GM18907 (cell line): ENCODE results near the gene GNLY.
"Not testable (repeated sequence)": the region's sequence is repeated elsewhere in the genome, so short reads cannot be mapped to it uniquely, and the experiment has no call there.

Experiments used
- ATAC-seq: cut with Tn5 transposase; IDR thresholded peaks from one replicate; pipeline ENCODE4 v1.9.1; 2021; ENCODE audit warnings: mild to moderate bottlenecking, moderate library complexity; ENCODE audit not compliant: unreplicated experiment

GNLY gene

GRCh38 chr2:85663594-85664565 is 30.3 kb upstream of the GNLY start:
- ATAC-seq = no peak

DNA sequence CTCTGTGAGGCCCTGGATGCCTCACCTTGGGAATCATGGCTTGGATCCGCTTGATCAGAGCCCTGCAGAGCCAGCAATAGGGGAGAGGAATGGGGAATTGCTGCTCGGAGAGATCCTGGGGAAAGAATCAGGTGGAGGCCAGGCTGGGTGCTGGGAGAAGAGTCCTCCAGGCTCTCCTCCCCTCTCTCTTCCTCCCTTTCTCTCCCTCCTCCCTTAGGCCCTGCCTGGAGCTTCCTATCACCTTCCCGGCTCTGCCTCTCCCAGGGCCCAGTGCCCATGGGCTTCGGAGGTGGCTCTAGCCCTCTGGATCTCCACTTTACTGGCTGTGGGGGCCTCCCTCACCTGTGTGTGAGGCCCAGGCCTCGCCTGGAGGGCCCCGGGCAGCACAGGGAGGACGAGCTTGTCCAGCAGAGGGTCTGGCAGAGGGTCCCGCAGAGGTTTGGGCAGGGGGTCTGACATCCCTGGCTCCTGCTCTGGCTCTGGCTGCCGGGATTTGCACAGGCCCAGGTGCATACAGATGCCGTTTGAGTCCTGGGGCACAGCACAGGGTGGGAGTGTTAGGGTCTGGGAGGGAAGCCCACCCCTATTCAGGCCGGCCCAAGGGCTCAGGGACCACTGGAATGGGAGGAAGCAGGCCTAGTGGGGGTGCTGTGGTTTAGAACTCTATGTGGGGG is 28.8 kb upstream of the GNLY start:
- no peak for ATAC-seq

- no peak for ATAC-seq
These were observed 28.1 kb upstream of the GNLY start for GRCh38 chr2:85666016-85666415.

- no peak for ATAC-seq
These were observed 27.5 kb upstream of the GNLY start for GRCh38 chr2:85666435-85667316.

DNA sequence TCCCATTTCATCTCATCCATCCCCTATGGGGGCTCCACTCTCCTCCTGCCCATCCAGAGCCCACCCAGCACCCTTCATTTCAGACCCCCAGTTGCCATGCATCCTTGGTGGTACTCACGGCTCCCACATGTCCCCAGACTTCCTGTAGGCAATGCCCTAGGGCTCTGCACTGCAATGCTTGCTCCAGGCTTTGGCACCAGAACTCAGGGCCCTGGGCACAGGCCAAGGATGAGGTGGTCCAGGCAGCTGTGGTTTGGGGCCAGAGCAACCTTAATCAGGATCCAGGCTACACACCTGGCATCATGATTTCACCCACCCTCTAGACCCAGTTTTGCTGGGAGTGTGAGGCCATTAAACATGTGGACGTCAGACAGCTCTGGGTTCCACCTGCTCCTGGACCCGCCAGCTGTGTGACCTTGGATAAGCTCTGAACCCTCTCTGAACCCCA is 26.6 kb upstream of the GNLY start:
- ATAC-seq = no peak

DNA sequence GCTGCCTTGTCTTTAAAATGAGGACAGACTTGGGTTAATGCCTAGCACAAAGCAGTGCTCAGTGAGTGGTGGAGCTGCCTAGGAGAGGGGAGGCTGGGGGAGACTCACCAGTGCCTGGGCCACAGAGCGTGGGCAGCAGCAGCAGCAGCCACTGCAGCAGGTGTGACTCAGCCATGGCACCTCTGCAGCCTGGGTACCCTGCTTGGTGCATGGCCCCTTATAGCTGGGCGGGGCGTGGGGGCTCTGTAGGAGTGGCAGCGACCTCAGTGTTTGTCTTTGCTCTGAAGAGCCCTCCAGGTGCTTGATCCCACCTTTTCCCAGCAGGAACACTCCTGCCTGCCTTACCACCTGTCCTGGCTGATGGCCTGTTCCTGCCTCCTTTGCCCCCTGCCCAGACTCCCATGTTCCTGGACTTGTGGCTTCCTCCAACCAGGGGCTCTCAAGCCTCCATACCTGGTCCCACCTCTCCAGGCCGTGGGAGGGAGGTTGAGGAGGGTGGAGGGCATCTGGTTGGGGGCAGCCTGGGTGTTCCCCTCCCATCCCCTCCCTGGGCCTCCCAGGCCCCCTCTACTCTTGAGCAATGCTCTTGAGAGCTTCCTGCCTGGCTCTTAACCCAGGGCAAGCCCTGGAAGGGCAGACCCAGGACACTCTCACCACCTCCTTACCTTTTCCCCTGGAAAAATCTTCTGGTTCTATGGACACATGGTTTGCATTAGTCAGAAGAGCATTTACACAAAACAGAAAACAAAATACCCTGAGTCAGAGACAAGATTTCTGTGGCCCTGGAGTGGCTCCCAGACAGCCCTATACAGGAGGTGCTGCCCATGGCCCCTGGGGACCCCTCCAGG is 25.9 kb upstream of the GNLY start, which contains the start of gene SFTPB:
SFTPB (minus strand) TSS at position 191 of the 848 bp plus-strand sequence; CDS start at position 175, 16 bp downstream.
- no peak for ATAC-seq

- ATAC-seq = no peak
These were observed 25.4 kb upstream of the GNLY start for GRCh38 chr2:85668857-85669142.

DNA sequence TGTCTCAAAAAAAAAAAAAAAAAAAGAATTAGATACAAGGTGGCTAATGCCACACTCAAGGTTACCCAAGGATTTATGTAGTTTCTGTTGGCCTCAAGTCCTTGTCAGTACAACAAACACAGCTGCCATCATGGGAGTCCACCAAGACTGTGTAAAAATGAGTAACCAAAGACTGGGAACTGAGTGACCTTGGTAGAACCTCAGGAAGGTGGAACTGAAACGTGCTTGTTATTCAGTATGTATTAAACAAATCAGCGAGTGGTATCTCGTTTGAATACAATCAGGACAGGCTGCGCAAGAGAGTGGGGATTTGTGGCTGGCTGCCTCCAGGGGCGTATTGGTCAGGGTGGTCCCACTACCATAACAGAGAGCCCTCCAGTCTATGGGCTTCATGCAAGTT is 24.6 kb upstream of the GNLY start:
- ATAC-seq = peak; percentile 93

GRCh38 chr2:85670416-85670815 is 23.7 kb upstream of the GNLY start:
- ATAC-seq = not testable (repeated sequence)

DNA sequence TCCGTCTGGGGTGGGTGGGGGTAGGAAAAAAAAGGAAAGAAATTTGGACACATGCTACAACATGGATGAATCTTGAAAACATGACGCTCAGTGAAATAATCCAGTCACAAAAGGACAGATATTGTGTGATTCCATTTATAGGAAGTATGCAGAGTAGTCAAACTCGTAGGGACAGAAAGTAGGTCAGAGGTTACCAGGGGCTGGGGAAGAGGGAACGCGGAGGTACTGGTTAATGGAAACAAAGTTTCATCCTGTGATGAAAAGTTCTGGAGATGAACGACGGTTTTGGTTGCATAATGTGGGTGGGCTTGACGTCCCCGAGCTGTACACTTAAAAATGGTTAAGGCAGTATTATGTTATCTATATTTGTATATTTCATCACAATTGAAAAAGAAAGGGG is 21.7 kb upstream of the GNLY start:
- no peak for ATAC-seq

- ATAC-seq = no peak
These were observed 20.3 kb upstream of the GNLY start for GRCh38 chr2:85673716-85674375.

DNA sequence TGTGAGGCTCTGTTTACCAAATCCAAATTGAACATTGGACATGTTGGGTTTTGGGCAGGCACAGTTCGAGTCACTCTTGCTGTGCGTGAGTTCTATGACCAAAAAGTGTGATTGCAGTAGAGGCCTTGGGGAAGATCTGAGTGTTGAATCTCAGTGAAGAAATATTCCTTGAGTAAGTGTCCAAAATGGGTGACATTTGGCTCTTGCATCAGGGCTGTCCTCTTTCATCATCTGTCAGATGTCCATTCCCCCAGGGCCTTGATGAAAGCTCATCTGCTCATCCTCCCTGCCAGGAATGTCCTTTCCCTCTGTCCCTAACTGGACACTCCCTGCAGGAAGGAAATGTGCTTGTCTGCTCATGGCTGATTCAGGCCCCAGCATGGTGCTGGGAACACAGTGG is 19.7 kb upstream of the GNLY start:
- no peak for ATAC-seq

DNA sequence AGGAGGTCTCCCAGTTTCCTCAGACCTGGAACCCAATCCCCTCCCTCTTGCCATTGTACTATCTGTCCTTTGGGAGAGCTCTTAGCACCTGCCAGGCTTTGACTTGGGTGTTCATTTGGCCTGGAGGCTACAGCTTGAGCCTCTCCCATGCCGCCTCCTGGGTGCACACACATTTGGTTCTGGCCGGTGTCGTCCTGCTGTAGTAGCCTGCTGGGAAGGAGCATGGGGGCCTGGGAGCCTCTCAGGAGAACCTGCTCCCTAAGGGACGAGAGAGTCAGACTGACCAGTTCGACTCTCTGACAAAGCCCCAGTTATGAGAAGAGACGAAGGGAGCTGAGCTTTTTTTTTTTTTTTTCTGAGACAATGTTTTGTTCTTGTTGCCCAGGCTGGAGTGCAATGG is 18.7 kb upstream of the GNLY start:
- ATAC-seq = no peak

DNA sequence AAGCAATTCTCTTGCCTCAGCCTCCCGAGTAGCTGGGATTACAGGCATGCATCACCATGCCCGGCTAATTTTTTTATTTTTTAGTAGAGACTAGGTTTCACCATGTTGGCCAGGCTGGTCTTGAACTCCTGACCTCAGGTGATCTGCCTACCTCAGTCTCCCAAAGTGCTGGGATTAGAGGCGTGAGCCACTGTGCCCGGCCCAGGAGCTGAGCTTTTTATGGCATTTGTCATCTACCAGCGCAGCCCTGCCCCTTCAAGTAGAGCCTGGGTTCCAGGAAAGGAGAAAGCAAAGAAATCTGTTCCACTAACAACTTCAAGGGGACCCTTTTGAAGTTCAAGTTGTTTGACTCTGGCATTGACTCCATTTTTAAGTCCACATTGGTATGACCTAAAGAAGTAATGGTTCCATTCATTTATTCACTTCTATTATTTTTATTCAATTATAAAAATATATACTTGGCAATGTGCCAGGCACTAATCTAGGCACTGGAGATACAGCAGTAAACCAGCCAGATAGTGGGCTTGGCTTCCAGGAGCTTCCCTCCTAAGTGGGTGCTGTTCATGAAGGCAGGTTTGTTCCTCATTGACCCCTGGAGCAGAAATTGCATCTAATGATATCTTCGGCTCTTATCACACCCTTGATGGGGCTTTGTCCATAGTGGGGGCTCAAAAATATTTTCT is 18.2 kb upstream of the GNLY start:
- no peak for ATAC-seq

GRCh38 chr2:85678377-85678776 is 15.8 kb upstream of the GNLY start:
- ATAC-seq = no peak

DNA sequence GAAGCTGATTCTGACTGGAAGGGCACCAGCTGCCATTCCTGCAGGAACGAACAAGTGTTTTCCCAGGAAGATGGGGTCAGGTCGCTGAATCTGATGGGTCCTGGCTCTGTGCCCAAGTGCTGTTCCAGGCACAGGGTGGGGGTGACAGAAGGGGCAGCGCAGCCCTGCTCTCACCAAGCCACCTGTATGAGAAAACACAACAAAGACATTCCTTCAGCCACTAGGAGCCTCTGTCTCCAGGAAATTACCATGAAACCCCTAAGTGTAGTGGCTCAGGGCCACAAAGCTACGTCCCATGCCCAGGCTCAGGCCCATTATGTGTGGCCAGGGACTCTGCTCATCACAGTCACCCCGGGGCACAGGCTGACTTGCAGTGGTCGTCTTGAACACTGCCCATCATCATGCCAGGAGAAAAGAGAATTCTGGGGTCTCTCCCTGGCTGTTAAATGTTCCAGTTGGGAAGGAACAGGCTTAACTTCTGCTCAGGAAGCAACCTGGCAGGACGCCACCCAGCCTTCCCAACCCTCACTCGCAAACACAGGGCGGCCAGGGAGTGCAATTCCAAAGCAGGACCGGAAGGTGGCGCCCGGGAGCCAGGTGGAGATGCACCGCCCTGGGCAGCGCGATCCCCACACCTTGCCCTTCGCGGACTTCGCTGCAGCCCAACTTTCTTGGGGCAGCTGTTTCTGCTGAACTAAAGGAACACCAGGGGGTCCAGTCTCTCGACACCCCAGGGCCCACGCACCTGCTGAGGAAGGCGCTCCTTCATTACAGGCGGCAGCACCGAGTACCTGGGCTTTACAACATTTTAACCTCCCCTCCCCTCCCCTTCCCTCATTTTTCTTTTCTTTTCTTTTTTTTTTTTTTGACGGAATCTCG is 15.1 kb upstream of the GNLY start:
- peak; percentile 74 for ATAC-seq

GRCh38 chr2:85680707-85681371 is 13.3 kb upstream of the GNLY start:
- ATAC-seq = no peak

GRCh38 chr2:85681372-85681763 is 12.8 kb upstream of the GNLY start:
- no peak for ATAC-seq
